HG02885 (cell line): ENCODE data around the gene EEFSEC.

Source experiments
- ATAC-seq: cut with Tn5 transposase; IDR thresholded peaks from one replicate; pipeline ENCODE4 v1.9.1; 2021; ENCODE audit warnings: mild to moderate bottlenecking; ENCODE audit not compliant: unreplicated experiment, poor library complexity

EEFSEC gene

GRCh38 chr3:128343287-128344051 lies 190.2 kb downstream of the EEFSEC start:
- ATAC-seq = no peak

GRCh38 chr3:128344052-128344735 lies 190.9 kb downstream of the EEFSEC start:
- ATAC-seq = no peak

- ATAC-seq = no peak
These were observed 191.9 kb downstream of the EEFSEC start for GRCh38 chr3:128345196-128345595.

- no peak for ATAC-seq
These were observed 193.3 kb downstream of the EEFSEC start for GRCh38 chr3:128346562-128346961.

- no peak for ATAC-seq
These were observed 194.0 kb downstream of the EEFSEC start for GRCh38 chr3:128347282-128347681.

- no peak for ATAC-seq
These were observed 194.8 kb downstream of the EEFSEC start for GRCh38 chr3:128348075-128348474.

GRCh38 chr3:128348805-128349531 lies 195.7 kb downstream of the EEFSEC start:
- no peak for ATAC-seq

- no peak for ATAC-seq
These were observed 196.8 kb downstream of the EEFSEC start for GRCh38 chr3:128349963-128350599.

GRCh38 chr3:128351546-128351945 lies 198.3 kb downstream of the EEFSEC start:
- no peak for ATAC-seq

GRCh38 chr3:128352326-128352725 lies 199.0 kb downstream of the EEFSEC start:
- no peak for ATAC-seq

- no peak for ATAC-seq
These were observed 200.2 kb downstream of the EEFSEC start for GRCh38 chr3:128353361-128353965.

GRCh38 chr3:128353991-128354687 lies 200.9 kb downstream of the EEFSEC start:
- ATAC-seq = no peak

GRCh38 chr3:128354788-128355542 lies 201.7 kb downstream of the EEFSEC start:
- ATAC-seq = no peak

GRCh38 chr3:128355543-128355919 lies 202.2 kb downstream of the EEFSEC start:
- ATAC-seq = no peak

- no peak for ATAC-seq
These were observed 203.5 kb downstream of the EEFSEC start for GRCh38 chr3:128356822-128357221.

GRCh38 chr3:128357538-128357937 lies 204.3 kb downstream of the EEFSEC start:
- no peak for ATAC-seq

GRCh38 chr3:128358156-128358895 lies 205.0 kb downstream of the EEFSEC start:
- no peak for ATAC-seq

GRCh38 chr3:128359060-128359664 lies 205.9 kb downstream of the EEFSEC start:
- no peak for ATAC-seq
